ENCODE measurements around the gene ASAP2.

GRCh38 chr2:9275399-9275798, 68.8 kb downstream of the ASAP2 start:
- TF ChIP-seq MAX (CRISPR knock-in tag; IDR thresholded peaks at IDR 0.05), result no peak
- no peak for TF ChIP-seq CTCF (IDR thresholded peaks at IDR 0.05)
- no peak for TF ChIP-seq MYBL2 (CRISPR knock-in tag; IDR thresholded peaks at IDR 0.05)
- TF ChIP-seq TEAD4 (CRISPR knock-in tag; IDR thresholded peaks at IDR 0.05), result no peak
- TF ChIP-seq NR3C1 (CRISPR knock-in tag; conservative IDR thresholded peaks at IDR 0.05; ENCODE audit: low read depth), result no peak
- TF ChIP-seq, protein P1, sequence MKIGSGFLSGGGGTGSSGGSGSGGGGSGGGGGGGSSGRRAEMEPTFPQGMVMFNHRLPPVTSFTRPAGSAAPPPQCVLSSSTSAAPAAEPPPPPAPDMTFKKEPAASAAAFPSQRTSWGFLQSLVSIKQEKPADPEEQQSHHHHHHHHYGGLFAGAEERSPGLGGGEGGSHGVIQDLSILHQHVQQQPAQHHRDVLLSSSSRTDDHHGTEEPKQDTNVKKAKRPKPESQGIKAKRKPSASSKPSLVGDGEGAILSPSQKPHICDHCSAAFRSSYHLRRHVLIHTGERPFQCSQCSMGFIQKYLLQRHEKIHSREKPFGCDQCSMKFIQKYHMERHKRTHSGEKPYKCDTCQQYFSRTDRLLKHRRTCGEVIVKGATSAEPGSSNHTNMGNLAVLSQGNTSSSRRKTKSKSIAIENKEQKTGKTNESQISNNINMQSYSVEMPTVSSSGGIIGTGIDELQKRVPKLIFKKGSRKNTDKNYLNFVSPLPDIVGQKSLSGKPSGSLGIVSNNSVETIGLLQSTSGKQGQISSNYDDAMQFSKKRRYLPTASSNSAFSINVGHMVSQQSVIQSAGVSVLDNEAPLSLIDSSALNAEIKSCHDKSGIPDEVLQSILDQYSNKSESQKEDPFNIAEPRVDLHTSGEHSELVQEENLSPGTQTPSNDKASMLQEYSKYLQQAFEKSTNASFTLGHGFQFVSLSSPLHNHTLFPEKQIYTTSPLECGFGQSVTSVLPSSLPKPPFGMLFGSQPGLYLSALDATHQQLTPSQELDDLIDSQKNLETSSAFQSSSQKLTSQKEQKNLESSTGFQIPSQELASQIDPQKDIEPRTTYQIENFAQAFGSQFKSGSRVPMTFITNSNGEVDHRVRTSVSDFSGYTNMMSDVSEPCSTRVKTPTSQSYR (CRISPR knock-in tag; IDR thresholded peaks at IDR 0.05), result no peak
- TF ChIP-seq KAT7 (CRISPR knock-in tag; IDR thresholded peaks at IDR 0.05; ENCODE audit: borderline replicate concordance), result no peak
- TF ChIP-seq, protein P2, sequence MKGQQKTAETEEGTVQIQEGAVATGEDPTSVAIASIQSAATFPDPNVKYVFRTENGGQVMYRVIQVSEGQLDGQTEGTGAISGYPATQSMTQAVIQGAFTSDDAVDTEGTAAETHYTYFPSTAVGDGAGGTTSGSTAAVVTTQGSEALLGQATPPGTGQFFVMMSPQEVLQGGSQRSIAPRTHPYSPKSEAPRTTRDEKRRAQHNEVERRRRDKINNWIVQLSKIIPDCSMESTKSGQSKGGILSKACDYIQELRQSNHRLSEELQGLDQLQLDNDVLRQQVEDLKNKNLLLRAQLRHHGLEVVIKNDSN (CRISPR knock-in tag; IDR thresholded peaks at IDR 0.05), result no peak
- no peak for TF ChIP-seq ETV6 (CRISPR knock-in tag; IDR thresholded peaks at IDR 0.05)
- TF ChIP-seq, protein P3, sequence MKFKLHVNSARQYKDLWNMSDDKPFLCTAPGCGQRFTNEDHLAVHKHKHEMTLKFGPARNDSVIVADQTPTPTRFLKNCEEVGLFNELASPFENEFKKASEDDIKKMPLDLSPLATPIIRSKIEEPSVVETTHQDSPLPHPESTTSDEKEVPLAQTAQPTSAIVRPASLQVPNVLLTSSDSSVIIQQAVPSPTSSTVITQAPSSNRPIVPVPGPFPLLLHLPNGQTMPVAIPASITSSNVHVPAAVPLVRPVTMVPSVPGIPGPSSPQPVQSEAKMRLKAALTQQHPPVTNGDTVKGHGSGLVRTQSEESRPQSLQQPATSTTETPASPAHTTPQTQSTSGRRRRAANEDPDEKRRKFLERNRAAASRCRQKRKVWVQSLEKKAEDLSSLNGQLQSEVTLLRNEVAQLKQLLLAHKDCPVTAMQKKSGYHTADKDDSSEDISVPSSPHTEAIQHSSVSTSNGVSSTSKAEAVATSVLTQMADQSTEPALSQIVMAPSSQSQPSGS (CRISPR knock-in tag; IDR thresholded peaks at IDR 0.05; ENCODE audit: borderline replicate concordance, low read depth), result no peak
- no peak for TF ChIP-seq ZBTB21 (CRISPR knock-in tag; IDR thresholded peaks at IDR 0.05; ENCODE audit: borderline replicate concordance)

Data from WTC11 (cell line).